Activated T-cell treated with anti-CD3 and anti-CD28 coated beads for 24 hours (primary cell): ENCODE measurements around the gene RNF207.
"Not testable (repeated sequence)": the region's sequence is repeated elsewhere in the genome, so short reads cannot be mapped to it uniquely, and the experiment has no call there.

ENCODE experiments used
- DNase-seq: peaks from one replicate; pipeline ENCODE4 v3.0.0-alpha.2; 2020; ENCODE audit warnings: low read depth

Gene RNF207

GRCh38 chr1:6200188-6200809 lies 5.6 kb upstream of the RNF207 start:
- DNase-seq, result no peak

- DNase-seq, result no peak
Observed at GRCh38 chr1:6202256-6202655, 3.7 kb upstream of the RNF207 start.

- no peak for DNase-seq
Observed at GRCh38 chr1:6206520-6206855, 569 bp downstream of the RNF207 start.

- DNase-seq, result no peak
Observed at GRCh38 chr1:6207075-6207885, 1.4 kb downstream of the RNF207 start.

GRCh38 chr1:6207921-6208320 lies 2.0 kb downstream of the RNF207 start:
- no peak for DNase-seq

GRCh38 chr1:6208723-6209660 lies 3.1 kb downstream of the RNF207 start:
- no peak for DNase-seq

- DNase-seq, result no peak
Observed at GRCh38 chr1:6209661-6210580, 4.0 kb downstream of the RNF207 start.

GRCh38 chr1:6210591-6211355 lies 4.9 kb downstream of the RNF207 start:
- no peak for DNase-seq

GRCh38 chr1:6211731-6212130 lies 5.8 kb downstream of the RNF207 start:
- no peak for DNase-seq

- no peak for DNase-seq
Observed at GRCh38 chr1:6212193-6212959, 6.5 kb downstream of the RNF207 start.

GRCh38 chr1:6218375-6219164 lies 12.7 kb downstream of the RNF207 start:
- no peak for DNase-seq

- DNase-seq, result not testable (repeated sequence)
Observed at GRCh38 chr1:6219641-6220040, 13.7 kb downstream of the RNF207 start.

- no peak for DNase-seq
Observed at GRCh38 chr1:6220236-6220635, 14.3 kb downstream of the RNF207 start.

GRCh38 chr1:6221210-6221784 lies 15.4 kb downstream of the RNF207 start:
- DNase-seq, result no peak

- DNase-seq, result no peak
Observed at GRCh38 chr1:6222636-6223035, 16.7 kb downstream of the RNF207 start.

GRCh38 chr1:6223617-6224016 lies 17.7 kb downstream of the RNF207 start:
- no peak for DNase-seq

- DNase-seq, result no peak
Observed at GRCh38 chr1:6224718-6225117, 18.8 kb downstream of the RNF207 start.

GRCh38 chr1:6225651-6226050 lies 19.7 kb downstream of the RNF207 start:
- no peak for DNase-seq

GRCh38 chr1:6233376-6233775 lies 27.5 kb downstream of the RNF207 start:
- no peak for DNase-seq
